SU-DHL-6 (cell line): ENCODE data around the gene SLC5A2.

ENCODE experiments used
- EZH2phosphoT487 ChIP-seq: fragments of 200-600 bp; sonication (generic), shearing (Covaris generic); conservative IDR thresholded peaks from 2 replicates; pipeline ENCODE4 v1.6.1; 2018; ENCODE audit warnings: mild to moderate bottlenecking, antibody characterized with exemption, low read length, moderate library complexity, mixed read lengths
- TF ChIP-seq, protein P1 (sequence below): fragments of 200-600 bp; sonication (generic); IDR thresholded peaks from one replicate; pipeline ENCODE4 v1.5.1; 2017; ENCODE audit warnings: antibody characterized with exemption, mild to moderate bottlenecking, low read length, moderate library complexity; ENCODE audit not compliant: insufficient read depth, poor library complexity, severe bottlenecking

DNA sequence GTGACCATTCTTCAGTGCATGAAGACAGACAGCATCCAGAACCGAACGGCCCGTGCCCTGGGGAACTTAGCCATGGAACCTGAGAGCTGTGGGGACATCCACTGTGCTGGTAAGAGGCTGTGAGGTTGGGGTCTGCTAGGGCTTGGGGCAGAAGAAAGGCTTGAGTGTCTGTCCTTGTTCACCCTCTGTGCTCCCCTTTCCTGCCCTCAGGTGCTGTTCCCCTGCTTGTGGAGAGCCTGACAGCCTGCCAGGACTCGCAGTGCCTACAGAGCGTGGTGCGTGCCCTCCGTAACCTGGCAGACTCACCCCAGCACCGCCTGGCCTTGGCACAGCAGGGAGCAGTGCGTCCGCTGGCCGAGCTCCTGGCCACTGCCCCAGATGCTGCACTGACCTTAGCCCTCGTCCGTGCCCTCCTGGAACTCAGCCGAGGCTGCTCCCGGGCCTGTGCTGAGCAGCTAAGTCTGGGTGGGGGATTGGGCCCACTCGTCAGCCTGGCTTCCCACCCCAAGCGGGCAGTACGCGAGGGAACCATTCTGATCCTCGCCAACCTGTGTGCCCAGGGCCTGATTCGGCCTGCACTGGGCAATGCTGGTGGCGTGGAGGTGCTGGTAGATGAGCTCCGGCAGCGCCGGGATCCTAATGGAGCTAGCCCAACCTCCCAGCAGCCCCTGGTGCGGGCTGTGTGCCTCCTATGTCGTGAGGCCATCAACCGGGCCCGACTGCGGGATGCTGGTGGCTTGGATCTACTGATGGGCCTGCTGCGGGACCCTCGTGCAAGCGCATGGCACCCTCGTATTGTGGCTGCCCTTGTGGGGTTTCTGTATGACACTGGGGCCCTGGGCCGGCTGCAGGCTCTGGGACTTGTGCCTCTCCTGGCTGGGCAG is 20.8 kb upstream of the SLC5A2 start:
- TF ChIP-seq, protein P1, sequence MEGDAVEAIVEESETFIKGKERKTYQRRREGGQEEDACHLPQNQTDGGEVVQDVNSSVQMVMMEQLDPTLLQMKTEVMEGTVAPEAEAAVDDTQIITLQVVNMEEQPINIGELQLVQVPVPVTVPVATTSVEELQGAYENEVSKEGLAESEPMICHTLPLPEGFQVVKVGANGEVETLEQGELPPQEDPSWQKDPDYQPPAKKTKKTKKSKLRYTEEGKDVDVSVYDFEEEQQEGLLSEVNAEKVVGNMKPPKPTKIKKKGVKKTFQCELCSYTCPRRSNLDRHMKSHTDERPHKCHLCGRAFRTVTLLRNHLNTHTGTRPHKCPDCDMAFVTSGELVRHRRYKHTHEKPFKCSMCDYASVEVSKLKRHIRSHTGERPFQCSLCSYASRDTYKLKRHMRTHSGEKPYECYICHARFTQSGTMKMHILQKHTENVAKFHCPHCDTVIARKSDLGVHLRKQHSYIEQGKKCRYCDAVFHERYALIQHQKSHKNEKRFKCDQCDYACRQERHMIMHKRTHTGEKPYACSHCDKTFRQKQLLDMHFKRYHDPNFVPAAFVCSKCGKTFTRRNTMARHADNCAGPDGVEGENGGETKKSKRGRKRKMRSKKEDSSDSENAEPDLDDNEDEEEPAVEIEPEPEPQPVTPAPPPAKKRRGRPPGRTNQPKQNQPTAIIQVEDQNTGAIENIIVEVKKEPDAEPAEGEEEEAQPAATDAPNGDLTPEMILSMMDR, result no peak
- TF ChIP-seq EZH2phosphoT487, result no peak
